ENCODE measurements around the gene EPHA6.
"Not testable (repeated sequence)": the region's sequence is repeated elsewhere in the genome, so short reads cannot be mapped to it uniquely, and the experiment has no call there.

The EPHA6 gene

DNA sequence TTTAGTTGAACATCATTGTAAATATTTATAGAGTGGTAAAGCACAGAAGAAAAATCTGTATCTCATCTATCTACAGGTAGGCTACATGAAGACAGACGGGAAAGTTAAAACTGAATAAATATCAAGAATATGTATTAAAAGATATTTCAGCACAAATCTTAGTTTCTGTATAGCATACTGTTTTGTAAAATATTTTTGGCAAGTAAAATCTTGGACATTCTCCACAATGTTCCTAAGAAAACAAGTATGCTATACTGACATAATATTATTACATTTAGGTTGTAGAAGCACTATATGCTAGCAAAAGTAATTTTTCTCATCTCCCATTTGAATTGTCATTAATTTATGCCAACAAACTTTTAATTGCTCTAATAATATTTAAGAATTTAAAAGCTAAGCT, 623.7 kb downstream of the EPHA6 start:
- no peak for DNase-seq (ENCODE audit: low read depth, low spot score)

DNA sequence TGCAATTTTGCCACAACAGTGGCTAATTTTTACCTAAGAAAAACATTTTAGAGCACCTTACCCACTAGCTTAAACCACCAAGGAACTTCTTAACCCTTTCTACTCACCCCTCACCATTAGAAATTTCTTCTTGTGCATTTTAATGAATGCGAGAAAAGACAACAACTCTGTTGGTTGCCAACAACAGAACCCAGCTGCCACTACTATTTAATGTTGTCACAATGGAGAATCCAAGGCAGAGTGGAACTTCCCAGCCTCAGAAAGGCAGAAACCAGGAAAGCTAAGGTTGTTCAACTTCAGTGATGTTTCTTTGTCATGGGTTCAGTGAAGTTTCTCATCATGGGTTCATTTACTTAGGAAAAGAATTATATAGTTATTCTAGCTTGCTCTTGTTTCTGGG, 625.0 kb downstream of the EPHA6 start:
- no peak for DNase-seq (ENCODE audit: low read depth, low spot score)

DNA sequence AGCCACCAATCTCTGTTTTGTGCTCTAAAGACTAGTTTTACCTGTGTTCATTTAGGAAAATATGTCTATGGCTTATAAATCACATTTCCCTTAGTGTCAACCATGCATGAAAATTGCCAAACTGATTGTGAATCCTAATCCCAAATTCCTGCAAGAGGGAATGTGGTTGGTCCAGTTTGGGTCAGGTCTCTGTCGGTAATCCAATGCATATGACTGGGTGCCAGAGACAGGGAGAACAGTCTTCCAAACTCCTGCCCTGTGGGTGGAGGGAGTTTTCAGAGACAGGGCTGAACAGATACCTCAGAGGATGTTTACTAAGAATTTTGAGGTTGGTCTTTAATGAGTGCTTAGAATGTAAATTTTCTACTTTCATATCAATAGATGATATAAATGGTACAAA, 649.6 kb downstream of the EPHA6 start:
- no peak for DNase-seq (ENCODE audit: low read depth, low spot score)

DNA sequence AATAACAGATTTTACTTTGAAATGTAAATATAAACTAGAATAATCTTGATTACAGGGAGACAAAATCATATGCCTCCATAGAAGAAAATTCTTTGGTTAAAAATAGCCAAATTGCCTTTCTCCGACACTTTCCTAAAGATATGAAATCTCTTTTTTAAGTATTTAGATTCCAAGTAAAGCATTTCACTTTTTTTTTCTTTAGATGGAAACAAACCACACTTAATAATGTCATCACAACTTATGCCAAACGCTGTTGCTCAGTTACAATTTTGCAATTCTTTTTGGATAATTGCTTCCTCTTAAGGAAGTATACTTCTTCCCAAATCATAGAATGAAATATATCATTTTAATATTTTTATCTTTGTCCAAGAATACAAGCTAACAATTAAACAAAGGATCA, 656.1 kb downstream of the EPHA6 start:
- DNase-seq (ENCODE audit: low read depth, low spot score) = no peak

DNA sequence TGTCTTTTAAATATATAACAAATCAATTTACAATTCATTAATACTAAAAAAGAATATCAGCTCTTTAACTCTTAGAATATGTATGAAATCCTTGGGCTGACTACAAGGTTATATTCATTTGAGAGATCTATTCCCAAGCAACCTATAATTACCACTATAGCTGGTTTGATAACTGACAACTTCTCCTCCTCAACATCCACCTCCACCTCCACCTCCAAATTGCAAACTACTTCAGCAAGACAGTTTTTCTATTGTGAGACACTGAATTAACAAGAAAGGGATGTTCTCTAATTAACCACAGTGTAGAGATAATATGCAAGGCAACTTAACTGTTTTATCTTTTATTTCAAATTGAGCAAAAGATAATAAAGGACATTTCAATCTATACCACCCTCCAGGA, 665.3 kb downstream of the EPHA6 start:
- DNase-seq (ENCODE audit: low read depth, low spot score) = no peak

DNA sequence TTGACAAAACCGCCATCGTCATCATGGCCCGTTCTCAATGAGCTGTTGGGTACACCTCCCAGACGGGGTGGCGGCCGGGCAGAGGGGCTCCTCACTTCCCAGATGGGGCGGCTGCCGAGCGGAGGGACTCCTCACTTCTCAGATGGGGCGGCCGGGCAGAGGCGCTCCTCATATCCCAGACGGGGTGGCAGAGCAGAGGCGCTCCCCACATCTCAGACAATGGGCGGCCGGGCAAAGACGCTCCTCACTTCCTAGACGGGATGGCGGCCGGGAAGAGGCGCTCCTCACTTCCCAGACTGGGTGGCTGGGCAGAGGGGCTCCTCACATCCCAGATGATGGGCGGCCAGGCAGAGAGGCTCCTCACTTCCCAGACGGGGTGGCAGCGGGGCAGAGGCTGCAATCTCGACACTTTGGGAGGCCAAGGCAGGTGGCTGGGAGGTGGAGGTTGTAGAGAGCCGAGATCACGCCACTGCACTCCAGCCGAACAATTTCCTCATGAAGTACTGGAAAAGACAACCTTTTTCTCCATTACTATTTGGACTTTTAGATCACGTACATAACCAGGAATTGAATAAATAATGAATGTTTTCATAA, 666.4 kb downstream of the EPHA6 start:
- not testable (repeated sequence) for DNase-seq (ENCODE audit: low read depth, low spot score)

DNA sequence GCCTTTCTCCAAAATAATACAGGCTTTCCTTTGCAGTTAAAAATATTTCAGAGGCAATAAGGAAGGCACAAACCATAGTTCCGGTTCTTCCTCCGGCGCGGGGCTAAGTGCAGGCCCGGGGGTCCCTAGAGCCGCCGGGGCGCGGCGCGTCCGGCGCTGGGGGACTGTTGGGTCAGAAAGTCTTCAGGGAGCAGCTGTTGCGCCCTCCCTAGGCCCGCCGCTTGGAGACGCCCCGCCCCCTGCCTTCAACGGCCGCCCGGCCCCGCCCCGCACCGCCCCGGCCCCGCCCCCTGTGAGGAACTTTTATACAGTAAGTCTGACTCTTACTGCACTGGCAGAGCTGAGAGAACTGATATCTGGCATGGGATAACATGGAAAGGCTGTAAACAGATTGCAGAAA, 667.0 kb downstream of the EPHA6 start:
- no peak for DNase-seq (ENCODE audit: low read depth, low spot score)

DNA sequence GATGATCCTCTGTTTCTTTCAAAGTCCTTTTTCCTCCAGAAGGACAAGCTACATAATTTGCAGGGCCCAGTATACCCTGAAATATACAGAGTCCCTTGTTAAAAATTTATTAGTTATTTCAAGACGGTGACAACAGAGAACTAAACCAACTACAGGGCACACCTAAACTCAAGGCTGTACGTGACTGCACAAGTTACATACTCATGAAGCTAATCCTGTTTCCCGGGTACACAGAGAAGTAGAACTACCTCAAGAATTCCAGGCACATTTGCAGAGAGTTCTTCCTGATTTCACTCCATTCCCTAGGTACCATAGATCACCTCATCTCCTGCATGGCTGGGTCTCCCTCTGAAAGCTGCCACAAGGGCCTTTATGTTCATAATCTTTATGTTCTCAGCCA, 670.8 kb downstream of the EPHA6 start:
- DNase-seq (ENCODE audit: low read depth, low spot score) = no peak

DNA sequence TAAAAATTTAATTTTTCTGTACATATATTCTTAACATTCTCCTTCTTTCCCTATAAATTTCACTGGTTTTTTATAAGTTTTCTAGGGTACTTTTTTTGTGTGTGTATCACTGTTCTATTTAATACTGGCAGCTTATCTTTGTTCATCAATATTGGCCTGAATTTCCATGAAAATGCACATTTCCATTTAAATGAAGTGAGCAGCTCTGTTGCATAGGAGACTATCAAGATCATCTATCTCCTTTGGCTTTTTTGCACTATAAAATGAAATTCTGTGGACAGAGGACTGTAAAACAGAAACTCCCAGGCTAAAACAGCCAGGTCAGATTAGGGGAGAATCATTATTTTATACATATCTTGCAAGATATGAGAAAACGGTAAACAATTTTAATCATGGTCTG, 673.2 kb downstream of the EPHA6 start:
- DNase-seq (ENCODE audit: low read depth, low spot score) = no peak

DNA sequence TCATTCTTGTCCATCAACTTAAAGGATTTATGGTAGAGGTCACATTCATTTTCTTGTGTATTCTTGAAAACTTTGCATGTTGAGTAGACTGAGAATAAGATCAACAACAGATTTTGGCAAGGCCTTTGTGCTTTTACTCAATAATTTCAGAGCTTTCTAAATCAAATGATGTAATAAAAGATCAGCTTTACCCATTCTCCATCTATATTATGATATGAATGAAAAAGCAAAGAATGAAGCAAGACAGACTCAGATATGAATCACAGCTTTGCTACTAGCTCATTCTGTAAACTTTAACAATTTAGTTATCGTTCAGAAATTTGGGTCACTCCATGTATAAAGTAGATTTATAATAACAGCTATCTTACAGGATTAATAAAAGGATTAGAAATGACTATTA, 674.3 kb downstream of the EPHA6 start:
- no peak for DNase-seq (ENCODE audit: low read depth, low spot score)

DNA sequence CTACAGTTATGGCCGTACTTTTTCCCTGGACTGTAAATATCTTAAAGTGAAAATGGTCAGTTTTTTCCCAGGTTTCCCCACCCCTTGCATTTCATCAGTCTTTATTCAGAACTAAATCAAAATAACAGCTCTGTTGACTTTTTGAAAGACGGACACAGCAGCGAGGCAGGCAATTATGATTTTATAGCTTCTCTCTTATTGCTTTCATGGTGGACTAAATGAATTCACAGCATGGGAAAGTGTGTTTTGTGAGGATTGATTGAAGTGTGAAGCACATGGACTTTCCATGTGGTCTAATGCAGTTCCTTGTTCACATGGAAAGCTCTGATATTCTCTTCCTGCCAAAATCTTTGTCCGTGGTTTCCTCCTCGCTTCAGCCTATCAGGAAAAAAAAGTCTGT, 681.5 kb downstream of the EPHA6 start:
- no peak for DNase-seq (ENCODE audit: low read depth, low spot score)

DNA sequence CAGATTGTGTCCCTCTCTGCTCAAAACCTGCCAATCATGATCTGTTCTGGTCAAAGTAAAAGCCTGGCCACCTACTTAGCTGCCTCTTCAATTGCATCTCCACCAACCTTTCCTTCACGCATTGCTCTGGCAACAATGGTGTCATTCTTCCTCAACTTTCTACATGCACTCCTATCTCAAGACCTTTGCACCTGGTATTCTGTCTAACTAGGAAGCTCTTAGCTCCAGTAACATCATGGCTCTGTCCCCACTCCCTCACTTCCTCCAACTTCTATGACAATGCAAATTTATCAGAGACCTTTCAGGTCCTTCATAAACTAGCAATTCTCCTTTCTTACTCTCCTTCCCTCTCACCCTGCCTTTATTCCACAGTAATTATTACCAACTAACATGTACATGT, 682.7 kb downstream of the EPHA6 start:
- DNase-seq (ENCODE audit: low read depth, low spot score) = no peak

DNA sequence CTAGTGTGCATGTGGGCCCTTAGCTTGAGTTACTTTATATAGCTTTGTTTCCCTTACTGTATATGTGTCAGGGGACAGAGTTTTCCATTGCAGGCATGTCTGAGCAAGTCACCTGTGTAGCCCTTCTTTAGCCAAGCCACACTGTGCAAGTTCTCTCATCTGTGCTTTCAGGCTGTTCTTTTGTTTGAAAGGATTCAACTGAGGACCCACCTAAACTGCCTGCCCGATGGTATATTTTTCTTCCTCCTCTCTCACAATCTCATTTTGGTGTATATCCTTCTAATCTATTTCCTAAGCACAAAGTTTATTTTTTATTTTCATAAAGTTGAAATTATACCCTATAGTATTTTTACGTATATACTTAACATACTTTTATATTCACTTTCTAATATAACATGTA, 690.1 kb downstream of the EPHA6 start:
- DNase-seq (ENCODE audit: low read depth, low spot score) = no peak

DNA sequence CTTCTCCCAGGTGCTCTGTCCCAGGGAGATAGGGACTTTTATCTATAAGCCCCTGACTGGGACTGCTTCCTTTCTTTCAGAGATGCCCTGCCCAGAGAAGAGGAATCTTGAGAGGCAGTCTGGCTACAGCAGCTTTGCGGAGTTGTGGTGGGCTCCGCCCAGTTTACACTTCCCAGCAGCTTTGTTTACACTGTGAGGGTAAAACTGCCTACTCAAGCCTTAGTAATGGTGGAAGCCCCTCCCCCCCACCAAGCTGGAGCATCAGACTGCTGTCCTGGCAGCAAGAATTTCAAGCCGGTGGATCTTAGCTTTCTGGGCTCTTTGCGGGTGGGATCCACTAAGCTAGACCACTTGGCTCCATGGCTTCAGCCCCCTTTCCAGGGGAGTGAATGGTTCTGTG, 696.4 kb downstream of the EPHA6 start:
- no peak for DNase-seq (ENCODE audit: low read depth, low spot score)

DNA sequence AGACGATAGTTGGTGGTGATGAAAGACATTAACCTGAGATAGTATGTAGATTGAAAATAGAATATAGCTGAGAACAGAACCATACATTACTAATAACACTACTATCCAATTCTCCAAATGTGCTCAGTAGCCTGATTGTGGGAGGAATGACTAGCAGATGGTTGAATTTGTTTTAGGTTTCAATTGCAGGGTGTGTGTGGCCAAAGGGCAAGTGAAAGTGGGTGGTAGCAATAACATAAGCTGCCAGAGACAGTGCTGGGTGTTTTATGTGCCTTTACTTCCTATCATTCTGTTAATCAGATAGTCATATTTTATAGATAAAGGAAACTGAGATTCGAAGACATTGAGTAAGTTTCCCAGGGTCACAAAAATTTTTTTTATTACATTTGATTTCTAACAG, 700.7 kb downstream of the EPHA6 start:
- no peak for DNase-seq (ENCODE audit: low read depth, low spot score)

DNA sequence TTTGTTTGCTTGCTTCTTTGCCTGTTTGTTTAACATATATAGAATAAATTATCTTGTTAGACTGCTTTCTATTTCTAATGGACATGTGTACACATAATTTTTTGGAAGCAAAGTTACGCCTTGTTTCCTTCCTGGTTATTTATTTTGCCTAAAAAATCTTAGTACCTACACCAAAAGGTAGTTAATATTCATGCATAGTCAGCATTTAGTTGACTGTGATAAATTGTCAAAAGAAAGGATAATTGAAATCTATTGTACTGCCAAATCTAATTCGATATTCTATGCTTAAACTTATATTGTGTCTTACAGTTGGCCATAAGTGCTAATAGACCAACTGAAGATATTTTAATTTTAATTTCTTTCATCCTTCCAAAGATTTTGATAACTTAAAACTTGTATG, 716.3 kb downstream of the EPHA6 start:
- DNase-seq (ENCODE audit: low read depth, low spot score) = no peak

DNA sequence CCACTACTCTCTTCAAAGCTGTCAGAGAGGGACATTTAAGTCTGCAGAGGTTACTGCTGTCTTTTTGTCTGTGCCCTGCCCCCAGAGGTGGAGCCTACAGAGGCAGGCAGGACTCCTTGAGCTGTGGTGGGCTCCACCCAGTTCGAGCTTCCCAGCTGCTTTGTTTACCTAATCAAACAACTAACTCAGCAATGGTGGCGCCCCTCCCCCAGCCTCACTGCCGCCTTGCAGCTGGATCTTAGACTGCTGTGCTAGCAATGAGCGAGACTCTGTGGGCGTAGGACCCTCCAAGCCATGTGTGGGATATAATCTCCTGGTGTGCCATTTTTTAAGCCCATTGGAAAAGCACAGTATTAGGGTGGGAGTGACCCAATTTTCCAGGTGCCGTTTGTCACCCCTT, 733.2 kb downstream of the EPHA6 start:
- not testable (repeated sequence) for DNase-seq (ENCODE audit: low read depth, low spot score)

DNA sequence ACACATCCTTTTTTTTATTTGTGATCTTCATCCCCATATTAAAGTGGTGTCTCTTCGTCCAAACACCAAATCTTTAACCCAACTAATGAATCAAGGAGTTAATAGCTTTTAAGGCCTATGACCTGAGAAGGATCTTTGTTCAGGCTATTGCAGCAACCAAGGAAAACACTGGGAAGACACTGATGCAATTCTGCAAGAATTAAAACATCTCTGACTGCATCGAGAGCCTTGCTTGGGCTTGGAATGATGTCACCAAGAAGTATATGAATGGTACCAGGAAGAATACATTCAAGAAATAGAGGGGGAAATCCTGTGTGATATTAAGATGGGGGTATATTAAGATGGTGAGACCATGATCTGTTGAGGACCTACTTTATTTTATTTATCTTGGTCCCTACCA, 736.0 kb downstream of the EPHA6 start:
- DNase-seq (ENCODE audit: low read depth, low spot score) = no peak

DNA sequence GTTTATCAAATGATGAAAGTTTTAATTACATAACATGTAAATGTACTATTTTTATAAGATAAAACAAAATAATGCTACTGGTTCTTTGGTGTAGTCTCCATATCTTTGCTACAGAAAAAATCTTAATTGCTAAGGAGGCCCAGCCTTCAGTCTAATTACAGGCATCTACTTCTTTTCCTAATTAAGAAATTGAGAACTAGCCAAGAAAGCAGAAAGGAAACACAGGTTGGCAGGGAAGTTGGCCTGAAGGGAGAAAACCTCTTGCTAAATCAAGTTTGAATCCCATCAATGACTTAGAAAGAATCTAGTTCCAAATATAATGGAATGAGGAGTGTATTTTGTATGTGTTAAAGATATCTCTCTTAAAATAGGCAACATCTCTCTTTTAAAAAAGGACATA, 737.8 kb downstream of the EPHA6 start:
- DNase-seq (ENCODE audit: low read depth, low spot score) = no peak

DNA sequence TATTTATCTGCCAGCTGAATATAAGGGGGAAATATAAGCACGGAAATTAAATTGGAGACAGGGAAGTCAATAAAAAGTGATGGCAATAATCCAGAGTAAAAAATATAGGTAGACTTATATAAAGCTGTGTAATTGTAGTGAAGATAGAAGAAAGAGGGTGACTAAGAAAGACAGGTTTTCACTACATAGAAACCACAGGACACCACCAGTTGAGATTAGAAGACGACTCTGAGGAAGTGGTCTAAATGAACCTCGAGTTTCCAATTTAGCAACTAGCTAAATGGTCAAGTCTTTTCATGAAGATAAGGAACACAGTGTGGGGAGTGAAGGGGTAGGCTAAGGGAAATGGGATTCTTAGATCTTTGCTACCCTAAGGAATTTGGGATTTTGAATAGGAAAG, 761.3 kb downstream of the EPHA6 start:
- no peak for DNase-seq (ENCODE audit: low read depth, low spot score)

DNA sequence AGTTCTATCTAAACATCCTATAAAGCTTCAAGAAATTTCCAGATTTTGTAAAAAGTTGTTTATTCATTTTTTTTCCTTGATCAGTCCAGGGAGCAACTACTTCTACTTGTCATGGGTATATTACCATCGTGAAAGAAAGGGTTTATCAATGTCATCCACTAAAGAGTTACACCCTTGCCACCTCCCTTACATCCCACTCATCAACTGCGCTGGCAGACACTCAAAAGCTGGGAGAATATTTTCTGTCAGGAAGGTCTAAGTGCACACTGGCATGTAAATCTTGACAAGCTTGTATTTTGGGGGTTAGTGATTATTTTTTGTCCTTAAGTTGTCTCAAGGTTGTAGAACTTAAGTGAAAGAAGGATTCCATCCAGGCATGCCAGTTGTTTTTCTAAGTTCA, 761.8 kb downstream of the EPHA6 start:
- DNase-seq (ENCODE audit: low read depth, low spot score) = no peak

DNA sequence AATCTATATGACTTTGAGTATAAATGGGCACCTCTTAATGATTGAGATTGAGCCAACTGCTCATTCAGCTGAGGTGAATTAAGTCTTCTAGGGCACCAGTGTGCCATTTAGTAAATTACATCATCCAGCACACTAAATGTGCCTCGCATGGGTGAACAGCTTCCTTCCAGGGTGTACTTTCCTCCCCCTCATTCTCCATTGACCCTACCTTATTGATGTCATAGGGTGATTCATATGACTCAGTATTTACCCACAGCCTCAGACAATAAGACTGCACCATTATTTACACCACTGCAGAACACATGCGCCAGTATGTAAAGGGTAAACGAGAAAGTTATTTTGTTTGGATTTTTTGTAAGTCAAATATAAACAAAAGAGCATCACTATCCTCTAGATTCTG, 765.0 kb downstream of the EPHA6 start:
- DNase-seq (ENCODE audit: low read depth, low spot score) = no peak

DNA sequence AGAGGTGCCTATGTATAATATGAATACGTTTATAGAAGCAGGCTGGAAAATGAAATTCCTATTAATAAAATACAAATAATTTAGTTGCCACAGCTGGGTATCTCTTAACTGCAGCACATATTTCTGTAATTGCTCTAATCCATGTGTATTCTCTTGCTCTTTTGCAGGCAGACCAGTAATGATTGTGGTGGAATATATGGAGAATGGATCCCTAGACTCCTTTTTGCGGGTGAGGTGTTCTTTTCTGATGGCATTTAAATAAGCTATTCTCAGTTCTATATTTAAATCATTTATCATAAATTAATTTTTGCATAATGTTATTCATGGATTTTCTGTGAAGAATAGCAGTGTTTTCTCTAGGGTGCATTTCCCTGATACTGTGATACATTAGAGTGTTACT, 796.2 kb downstream of the EPHA6 start:
- DNase-seq (ENCODE audit: low read depth, low spot score) = no peak

DNA sequence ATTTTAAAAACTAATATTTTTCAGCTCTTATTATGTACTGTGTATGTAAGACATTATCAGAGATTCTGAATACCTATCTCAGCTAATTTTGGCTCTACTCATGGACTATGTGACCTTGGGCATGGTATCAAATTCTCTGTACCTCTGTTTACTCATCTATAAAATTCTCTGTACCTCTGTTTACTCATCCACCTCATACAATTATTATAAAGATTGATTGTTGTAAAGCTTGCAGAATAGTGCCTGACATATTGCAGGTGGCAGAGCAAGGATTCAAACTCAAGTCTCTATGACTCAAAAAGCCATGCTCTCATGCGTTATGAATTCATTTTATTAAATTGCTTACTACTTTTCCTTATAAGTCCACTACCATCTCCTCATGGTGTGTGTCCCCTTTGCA, 798.2 kb downstream of the EPHA6 start:
- no peak for DNase-seq (ENCODE audit: low read depth, low spot score)

DNA sequence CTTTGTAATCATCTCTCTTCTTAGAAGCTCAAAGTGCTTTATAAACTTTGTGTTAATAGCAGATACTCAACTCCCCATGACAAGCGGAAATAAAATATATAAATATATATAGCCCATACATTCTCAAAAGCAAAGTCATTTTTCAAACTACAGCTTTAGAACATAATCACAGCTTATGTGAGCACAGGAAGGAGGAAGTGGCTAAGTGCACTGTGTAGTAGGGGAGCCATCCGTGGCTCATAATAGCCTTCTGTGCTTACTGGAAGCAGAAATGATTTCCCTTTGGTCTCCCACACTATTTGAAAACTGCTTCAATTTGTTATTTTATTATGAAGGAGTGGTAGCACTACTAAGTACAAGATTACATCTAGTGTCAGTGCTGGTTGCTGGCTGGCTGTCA, 798.7 kb downstream of the EPHA6 start:
- DNase-seq (ENCODE audit: low read depth, low spot score) = no peak
